Measurements from ENCODE around the gene TRIO.

DNA sequence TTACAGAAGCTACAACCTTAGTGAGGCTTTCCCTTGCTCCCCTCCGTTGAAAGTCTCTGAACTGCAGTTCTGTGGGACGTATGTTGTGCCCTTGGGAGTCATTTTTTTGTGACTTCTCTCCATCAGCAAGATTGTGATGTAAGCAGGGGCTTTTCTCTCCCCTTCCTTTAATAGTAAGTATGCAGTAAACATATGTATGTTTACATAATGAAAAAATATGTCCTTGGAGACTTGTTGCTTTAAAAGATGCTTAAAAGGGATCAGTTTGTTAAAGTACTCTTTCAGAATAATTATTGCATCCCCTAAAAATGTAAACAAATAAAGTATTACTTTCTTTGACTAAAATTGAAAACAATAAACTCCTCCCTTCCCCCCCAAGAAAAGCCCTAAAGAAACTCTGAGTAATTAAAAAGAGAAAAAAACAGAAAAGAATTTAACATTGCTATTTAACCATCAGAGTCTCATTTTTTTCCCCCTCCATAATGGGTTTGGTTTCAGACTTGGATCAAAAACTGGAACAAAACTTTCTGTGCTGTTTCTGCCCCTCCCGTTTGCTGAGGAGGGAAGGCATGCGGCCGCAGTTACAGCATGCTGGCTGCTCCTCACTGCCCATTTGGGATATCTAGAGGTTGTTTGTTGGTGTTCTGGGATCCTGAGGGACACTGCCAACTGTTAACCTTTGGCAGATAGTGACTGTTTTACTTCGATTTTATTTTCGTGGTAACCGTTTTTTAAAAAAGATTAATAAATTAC is 40.2 kb downstream of the TRIO start:
- TF ChIP-seq, protein P1, sequence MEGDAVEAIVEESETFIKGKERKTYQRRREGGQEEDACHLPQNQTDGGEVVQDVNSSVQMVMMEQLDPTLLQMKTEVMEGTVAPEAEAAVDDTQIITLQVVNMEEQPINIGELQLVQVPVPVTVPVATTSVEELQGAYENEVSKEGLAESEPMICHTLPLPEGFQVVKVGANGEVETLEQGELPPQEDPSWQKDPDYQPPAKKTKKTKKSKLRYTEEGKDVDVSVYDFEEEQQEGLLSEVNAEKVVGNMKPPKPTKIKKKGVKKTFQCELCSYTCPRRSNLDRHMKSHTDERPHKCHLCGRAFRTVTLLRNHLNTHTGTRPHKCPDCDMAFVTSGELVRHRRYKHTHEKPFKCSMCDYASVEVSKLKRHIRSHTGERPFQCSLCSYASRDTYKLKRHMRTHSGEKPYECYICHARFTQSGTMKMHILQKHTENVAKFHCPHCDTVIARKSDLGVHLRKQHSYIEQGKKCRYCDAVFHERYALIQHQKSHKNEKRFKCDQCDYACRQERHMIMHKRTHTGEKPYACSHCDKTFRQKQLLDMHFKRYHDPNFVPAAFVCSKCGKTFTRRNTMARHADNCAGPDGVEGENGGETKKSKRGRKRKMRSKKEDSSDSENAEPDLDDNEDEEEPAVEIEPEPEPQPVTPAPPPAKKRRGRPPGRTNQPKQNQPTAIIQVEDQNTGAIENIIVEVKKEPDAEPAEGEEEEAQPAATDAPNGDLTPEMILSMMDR (IDR thresholded peaks at IDR 0.05), result no peak
- TF ChIP-seq POLR2A (IDR thresholded peaks at IDR 0.05), result no peak
